PC-3 (cell line): ENCODE results near the gene MYH14.

ENCODE experiments used
- EZH2 ChIP-seq: fragments of 300-600 bp; sonication (generic); IDR thresholded peaks from one replicate; pipeline ENCODE4 v1.6.1; 2017; ENCODE audit warnings: antibody characterized with exemption, mild to moderate bottlenecking, low read length; ENCODE audit not compliant: unreplicated experiment
- EZH2phosphoT487 ChIP-seq: fragments of 300-600 bp; sonication (generic); IDR thresholded peaks from 2 replicates; pipeline ENCODE4 v1.6.1; 2018; ENCODE audit warnings: mild to moderate bottlenecking, antibody characterized with exemption, low read length, borderline replicate concordance

- no peak for TF ChIP-seq EZH2
- no peak for TF ChIP-seq EZH2phosphoT487
Observed at GRCh38 chr19:50238043-50238442, 34.6 kb downstream of the MYH14 start.
